ENCODE data around the gene HOXA5.

DNA sequence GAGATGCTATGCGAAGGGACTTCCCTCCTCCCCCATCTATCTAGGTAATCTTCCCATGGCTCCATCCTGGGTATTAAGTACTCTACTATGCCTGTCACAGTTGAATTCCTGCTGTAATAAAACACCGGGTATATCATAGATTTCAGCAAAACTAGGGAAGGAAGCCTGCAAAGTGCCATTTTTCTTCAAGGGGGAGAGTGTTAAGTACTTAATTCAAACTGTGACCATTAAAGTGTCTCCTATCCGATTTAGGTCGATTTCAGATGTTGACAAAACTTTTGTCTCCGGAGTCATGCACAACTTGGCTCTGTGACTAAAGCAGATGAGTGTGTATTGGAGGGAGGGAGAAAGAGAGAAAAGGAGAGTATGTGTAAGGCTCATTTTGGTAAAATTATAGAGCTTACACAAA is 17.5 kb downstream of the HOXA5 start:
- no peak for TF ChIP-seq POLR2AphosphoS5 (IDR thresholded peaks at IDR 0.05; ENCODE audit: low read depth)
- TF ChIP-seq CTCF (IDR thresholded peaks at IDR 0.05; ENCODE audit: insufficient read depth, low read length), result no peak
- TF ChIP-seq GABPA (IDR thresholded peaks at IDR 0.05; ENCODE audit: low read depth), result no peak
- TF ChIP-seq REST (IDR thresholded peaks at IDR 0.05; ENCODE audit: insufficient replicate concordance, low read depth), result no peak

Measured in HL-60 (cell line).